ENCODE measurements around the gene UNC93A.

UNC93A gene

GRCh38 chr6:167349631-167350274, 58.6 kb downstream of the UNC93A start:
- Histone ChIP-seq H3K4me3 (ENCODE audit: low read depth, low read length) (no peak overlapping the region), H3K4me1 (no peaks in the 10 kb centered on the region), H3K4me2 (ENCODE audit: low read length) (no peak overlapping the region), H3K9ac (no peak overlapping the region), H3K27ac (no peak overlapping the region), H2AFZ (no peak overlapping the region), H3K79me2 (no peaks in the 10 kb centered on the region), H3K36me3 (ENCODE audit: control insufficient read depth, insufficient read depth, low read length) (no peaks in the 10 kb centered on the region), H3K27me3 (ENCODE audit: control insufficient read depth, insufficient read depth, low read length) (no peaks in the 10 kb centered on the region), H3K9me3 (ENCODE audit: control insufficient read depth, low read length) (no peaks in the 10 kb centered on the region)
- TF ChIP-seq CTCF (IDR thresholded peaks at IDR 0.05), result no peak

- no peak for TF ChIP-seq CTCF (IDR thresholded peaks at IDR 0.05)
- H3K4me3 ChIP-seq (ENCODE audit: low read depth, low read length), result peak overlapping the region; percentile 48
- H3K9me3 ChIP-seq (ENCODE audit: control insufficient read depth, low read length), result no peaks in the 10 kb centered on the region
- H3K79me2 ChIP-seq, result no peaks in the 10 kb centered on the region
- no peak overlapping the region for H2AFZ ChIP-seq
- no peaks in the 10 kb centered on the region for H3K27me3 ChIP-seq (ENCODE audit: control insufficient read depth, insufficient read depth, low read length)
- H3K27ac ChIP-seq, result no peak overlapping the region
- no peaks in the 10 kb centered on the region for H3K4me1 ChIP-seq
- no peak overlapping the region for H3K9ac ChIP-seq
- peak overlapping the region; percentile 83 for H3K4me2 ChIP-seq (ENCODE audit: low read length)
- no peaks in the 10 kb centered on the region for H3K36me3 ChIP-seq (ENCODE audit: control insufficient read depth, insufficient read depth, low read length)
Measured at GRCh38 chr6:167350275-167350696, 59.2 kb downstream of the UNC93A start.

GRCh38 chr6:167350731-167351655, 59.9 kb downstream of the UNC93A start:
- H3K36me3 ChIP-seq (ENCODE audit: control insufficient read depth, insufficient read depth, low read length), result no peaks in the 10 kb centered on the region
- H3K79me2 ChIP-seq, result no peaks in the 10 kb centered on the region
- peak overlapping the region; percentile 26 for H2AFZ ChIP-seq
- H3K27me3 ChIP-seq (ENCODE audit: control insufficient read depth, insufficient read depth, low read length), result no peaks in the 10 kb centered on the region
- TF ChIP-seq CTCF (IDR thresholded peaks at IDR 0.05), result peak; percentile 27
- no peak overlapping the region for H3K27ac ChIP-seq
- no peak overlapping the region for H3K9ac ChIP-seq
- H3K4me3 ChIP-seq (ENCODE audit: low read depth, low read length), result peak overlapping the region; percentile 48
- H3K4me2 ChIP-seq (ENCODE audit: low read length), result peak overlapping the region; percentile 83
- no peaks in the 10 kb centered on the region for H3K9me3 ChIP-seq (ENCODE audit: control insufficient read depth, low read length)
- no peaks in the 10 kb centered on the region for H3K4me1 ChIP-seq

GRCh38 chr6:167351656-167352345, 60.7 kb downstream of the UNC93A start:
- no peaks in the 10 kb centered on the region for H3K36me3 ChIP-seq (ENCODE audit: control insufficient read depth, insufficient read depth, low read length)
- H3K9ac ChIP-seq, result no peak overlapping the region
- no peaks in the 10 kb centered on the region for H3K4me1 ChIP-seq
- peak overlapping the region; percentile 83 for H3K4me2 ChIP-seq (ENCODE audit: low read length)
- H3K27me3 ChIP-seq (ENCODE audit: control insufficient read depth, insufficient read depth, low read length), result no peaks in the 10 kb centered on the region
- no peak overlapping the region for H3K27ac ChIP-seq
- H3K79me2 ChIP-seq, result no peaks in the 10 kb centered on the region
- no peak overlapping the region for H3K4me3 ChIP-seq (ENCODE audit: low read depth, low read length)
- no peak for TF ChIP-seq CTCF (IDR thresholded peaks at IDR 0.05)
- H3K9me3 ChIP-seq (ENCODE audit: control insufficient read depth, low read length), result no peaks in the 10 kb centered on the region
- H2AFZ ChIP-seq, result no peak overlapping the region

Measured in parathyroid adenoma (tissue), 2 donors.